RWPE1 (cell line): ENCODE measurements around the gene DPH5.

Experiments
- CTCF ChIA-PET: fragments of 350-600 bp; sonication (Branson Sonifier 250); formaldehyde crosslinking; extraction: SDS; loops from one replicate; lab custom pipeline; 2021; lab: Yijun Ruan, JAX
- POLR2A ChIA-PET: fragments of 400-600 bp; formaldehyde crosslinking; extraction: SDS; loops from one replicate; lab custom pipeline; 2020; ENCODE audit warnings: antibody characterized with exemption; ENCODE audit not compliant: low non-redundant PET; lab: Yijun Ruan, JAX
- DNase-seq: peaks from one replicate; pipeline ENCODE4 v3.0.0; 2012; ENCODE audit warnings: low spot score
- H3K27ac ChIP-seq: fragments of 450-650 bp; 2 replicates; pipeline ENCODE4 v1.5.1; 2017
- CTCF ChIP-seq: fragments of 450-650 bp; conservative IDR thresholded peaks from 2 replicates; pipeline ENCODE4 v1.5.1; 2017; ENCODE audit warnings: low read depth, mild to moderate bottlenecking

Gene DPH5

GRCh38 chr1:100989306-100990077 is 36.1 kb downstream of the DPH5 start:
- CTCF ChIA-PET = interaction anchor here (0.8 kb wide), 1 partner anchor 299 kb away, joined by 3 read pairs; no protein-coding TSS in a partner anchor
- H3K27ac ChIP-seq = no peak overlapping the region
- peak; percentile 12 for DNase-seq
- POLR2A ChIA-PET = no interaction called here
- no peak for TF ChIP-seq CTCF

- DNase-seq = no peak
- ChIA-PET CTCF (no interaction called here), POLR2A (no interaction called here)
- no peak overlapping the region for H3K27ac ChIP-seq
- TF ChIP-seq CTCF = no peak
Measured at GRCh38 chr1:100988121-100988520, 37.5 kb downstream of the DPH5 start.

DNA sequence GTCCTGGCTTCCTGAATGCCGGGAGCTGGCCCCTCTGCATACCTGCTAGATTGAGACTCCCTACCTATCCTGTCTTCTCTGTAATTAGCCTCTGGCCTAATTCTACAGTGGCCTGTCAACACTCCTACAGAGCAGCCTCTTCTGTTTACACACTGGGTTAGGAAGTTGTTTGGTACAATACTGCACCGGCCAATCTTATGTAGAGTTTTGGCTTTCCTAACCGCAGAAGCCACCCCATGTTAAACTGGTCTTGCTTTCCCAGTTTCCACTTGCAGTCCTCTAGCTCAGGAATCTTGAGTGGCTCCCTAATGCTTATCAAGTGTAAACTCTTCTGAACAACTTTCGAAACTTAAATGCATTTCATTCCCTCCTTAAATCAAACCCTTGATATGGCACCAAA is 42.8 kb downstream of the DPH5 start:
- H3K27ac ChIP-seq = no peak overlapping the region
- no peak for DNase-seq
- POLR2A ChIA-PET = no interaction called here
- CTCF ChIA-PET = interaction anchor here (0.6 to 0.7 kb wide), 2 partner anchors 32 to 1402 kb away, joined by 3 read pairs; no protein-coding TSS in a partner anchor
- TF ChIP-seq CTCF = no peak

DNA sequence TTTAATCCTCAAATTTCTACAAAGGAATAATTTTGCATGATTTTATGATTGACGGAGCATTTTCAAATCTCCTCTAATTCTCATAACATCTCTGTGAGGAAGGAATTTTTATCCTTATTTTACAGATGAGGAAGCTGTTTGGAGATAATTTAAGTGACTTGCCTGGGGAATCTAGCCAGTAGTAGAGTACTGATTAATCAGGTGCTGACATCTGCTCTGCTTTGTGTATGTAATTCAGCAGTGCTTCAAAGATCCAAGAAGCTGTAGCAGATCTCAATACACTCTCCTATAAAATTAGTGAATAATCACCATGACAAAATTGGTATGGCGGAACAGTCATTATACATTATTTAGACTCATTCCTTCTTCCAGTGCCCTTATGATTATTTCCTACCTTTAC is 46.0 kb downstream of the DPH5 start:
- CTCF ChIA-PET = no interaction called here
- DNase-seq = no peak
- no peak for TF ChIP-seq CTCF
- H3K27ac ChIP-seq = no peak overlapping the region
- POLR2A ChIA-PET = no interaction called here

GRCh38 chr1:100976936-100977335 is 48.6 kb downstream of the DPH5 start:
- DNase-seq = no peak
- ChIA-PET CTCF (no interaction called here), POLR2A (no interaction called here)
- no peak overlapping the region for H3K27ac ChIP-seq
- TF ChIP-seq CTCF = no peak

GRCh38 chr1:100972185-100972584 is 53.4 kb downstream of the DPH5 start:
- TF ChIP-seq CTCF = no peak
- no peak overlapping the region for H3K27ac ChIP-seq
- no peak for DNase-seq
- POLR2A ChIA-PET = no interaction called here
- CTCF ChIA-PET = no interaction called here
